Kidney tubule cell (primary cell): ENCODE data around the gene ST8SIA6.
"Not testable (repeated sequence)": the region's sequence is repeated elsewhere in the genome, so short reads cannot be mapped to it uniquely, and the experiment has no call there.

Source experiments
- DNase-seq: peaks from one replicate; pipeline ENCODE4 v3.0.0-alpha.2; 2018; ENCODE audit warnings: low spot score

Gene ST8SIA6

DNA sequence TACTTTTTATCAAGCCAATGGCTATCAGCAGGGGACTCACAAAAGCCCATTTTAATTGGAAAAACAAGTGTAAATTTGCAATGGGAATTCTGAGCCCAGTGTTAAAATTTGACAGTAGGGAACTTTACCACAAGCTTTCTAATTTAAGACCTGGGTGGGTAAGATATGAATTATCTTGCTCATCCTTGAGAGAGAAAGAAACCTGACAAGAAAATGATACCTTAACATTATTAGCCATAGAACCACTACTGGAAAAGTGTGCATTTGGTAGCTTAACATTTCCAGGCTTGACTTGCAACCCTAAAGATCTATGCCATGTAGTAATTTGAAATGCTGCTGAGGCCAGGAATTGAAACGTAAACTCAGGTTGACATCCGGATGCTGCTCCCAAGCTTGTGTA lies 2.7 kb upstream of the ST8SIA6 start:
- no peak for DNase-seq

GRCh38 chr10:17456032-17456548 lies 1.7 kb upstream of the ST8SIA6 start:
- DNase-seq = no peak

GRCh38 chr10:17455015-17455520 lies 673 bp upstream of the ST8SIA6 start:
- no peak for DNase-seq

DNA sequence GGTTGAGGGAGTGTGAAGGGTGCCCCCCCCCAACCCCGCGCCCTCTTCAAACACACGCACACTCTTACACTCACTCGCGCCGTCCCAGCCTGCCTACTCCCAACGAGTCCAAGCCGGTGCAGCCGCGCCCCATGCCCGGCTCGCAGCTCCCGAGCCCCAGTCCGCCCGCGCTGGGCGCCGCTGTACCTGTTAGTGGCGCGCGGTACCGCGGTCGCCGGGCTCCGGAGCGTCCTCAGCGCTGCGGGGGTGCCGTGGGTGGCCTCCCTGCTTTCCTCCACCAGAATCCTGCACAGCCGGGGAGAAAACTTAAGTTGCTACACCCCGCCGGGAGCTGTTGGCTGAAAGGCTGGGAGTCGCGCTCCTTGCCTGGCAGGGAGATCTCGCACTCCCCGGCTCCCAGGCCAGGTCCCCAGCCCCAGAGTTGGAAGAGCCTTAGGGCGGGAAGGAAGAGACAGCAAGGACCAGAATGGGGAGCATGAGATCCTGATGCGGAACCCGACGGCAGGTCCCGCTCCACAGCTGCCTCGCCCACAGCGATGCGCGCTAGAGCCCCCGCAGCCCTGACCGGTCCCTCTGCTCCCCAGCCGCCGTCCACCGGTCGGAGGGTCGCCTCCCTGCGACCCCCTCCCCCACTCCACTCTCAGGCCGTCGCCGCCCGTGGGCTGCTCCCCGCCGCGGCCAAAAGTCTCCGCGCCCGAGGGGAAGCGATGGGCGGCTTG lies 863 bp downstream of the ST8SIA6 start:
- DNase-seq = peak; percentile 33

GRCh38 chr10:17453035-17453372 lies 1.4 kb downstream of the ST8SIA6 start:
- no peak for DNase-seq

GRCh38 chr10:17452060-17452841 lies 2.1 kb downstream of the ST8SIA6 start:
- DNase-seq = no peak

- no peak for DNase-seq
Observed at GRCh38 chr10:17450024-17450423, 4.4 kb downstream of the ST8SIA6 start.

DNA sequence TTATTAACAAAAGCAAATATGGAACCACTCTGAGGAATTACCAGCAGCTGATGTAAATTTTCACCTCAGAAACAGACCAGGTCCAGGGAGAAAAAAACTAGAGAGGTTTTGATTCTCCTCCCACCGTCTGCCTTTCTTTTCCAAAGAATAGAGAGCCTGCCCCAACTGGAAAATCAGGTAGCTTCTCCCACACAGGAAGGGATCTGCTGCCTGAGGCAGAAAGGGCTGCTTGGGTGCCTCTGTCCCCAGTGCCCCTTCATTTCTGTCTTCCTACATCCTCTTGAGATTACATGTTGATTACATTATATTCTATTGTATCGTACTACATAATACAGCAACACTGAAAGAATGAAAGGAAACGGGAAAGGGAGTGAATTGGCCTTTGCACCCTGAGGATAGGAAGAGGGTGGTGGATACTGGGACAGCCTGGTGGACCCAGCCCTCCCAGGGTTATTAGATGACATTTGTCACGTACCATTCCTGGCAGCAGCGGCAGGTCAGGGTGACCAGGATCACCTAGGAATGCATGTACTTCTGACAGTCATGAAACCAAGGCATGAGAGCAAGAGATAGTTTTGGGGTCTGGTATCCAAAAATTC lies 8.9 kb downstream of the ST8SIA6 start:
- no peak for DNase-seq

DNA sequence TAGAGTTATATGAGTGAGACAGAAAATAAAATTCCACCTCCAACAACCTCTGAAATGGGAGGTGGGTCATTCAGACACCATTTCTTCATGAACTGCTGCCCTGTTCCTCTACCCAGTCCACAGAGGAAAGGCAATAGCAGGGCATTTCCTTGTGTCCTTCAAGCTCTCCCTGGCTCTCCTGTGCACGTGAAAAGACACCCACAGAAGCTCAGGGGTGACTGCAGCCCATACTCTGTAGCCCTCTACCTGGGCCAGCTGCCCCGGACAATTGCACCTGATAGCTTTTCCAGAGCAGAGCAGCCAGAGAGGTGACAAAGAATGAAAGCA lies 10.0 kb downstream of the ST8SIA6 start:
- DNase-seq = no peak

- no peak for DNase-seq
Observed at GRCh38 chr10:17443707-17444387, 10.5 kb downstream of the ST8SIA6 start.

GRCh38 chr10:17438583-17438982 lies 15.8 kb downstream of the ST8SIA6 start:
- no peak for DNase-seq

- DNase-seq = not testable (repeated sequence)
Observed at GRCh38 chr10:17436578-17436977, 17.8 kb downstream of the ST8SIA6 start.

DNA sequence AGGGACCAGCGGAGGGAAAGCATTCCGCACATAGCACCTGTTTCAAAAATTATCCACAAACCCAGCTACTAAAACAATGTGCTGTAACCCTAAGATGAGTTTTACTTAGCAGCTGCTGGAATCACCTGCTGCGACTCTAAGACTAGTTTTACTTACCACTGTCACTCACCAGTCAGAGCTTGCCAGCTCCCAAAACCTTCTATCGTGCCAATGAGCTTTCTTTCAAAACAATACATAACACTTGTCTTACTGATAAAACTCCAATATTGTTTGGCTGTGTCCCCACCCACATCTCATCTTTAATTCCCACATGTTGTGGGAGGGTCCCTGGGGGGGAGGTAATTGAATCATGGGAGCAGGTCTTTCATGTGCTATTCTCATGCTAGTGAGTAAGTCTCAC lies 18.4 kb downstream of the ST8SIA6 start:
- no peak for DNase-seq

DNA sequence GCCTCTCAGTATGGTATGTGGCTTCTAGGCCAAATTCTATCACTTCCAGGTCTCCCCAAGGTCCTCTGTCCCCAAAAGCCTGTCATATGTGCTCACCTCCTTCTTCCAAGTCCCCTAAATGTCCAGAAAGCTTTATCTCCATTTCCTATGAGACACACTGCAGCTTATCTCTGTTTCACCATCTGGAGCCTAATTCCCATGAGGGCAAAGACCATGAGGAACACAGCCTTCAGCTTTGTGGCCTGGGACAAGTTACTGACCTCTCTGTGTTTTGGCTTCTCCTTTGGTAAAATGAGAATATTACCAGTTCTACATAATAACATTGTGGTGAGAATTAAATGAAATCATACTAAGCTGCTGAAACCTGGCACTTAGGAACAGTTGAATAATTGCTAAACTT lies 19.2 kb downstream of the ST8SIA6 start:
- DNase-seq = no peak

DNA sequence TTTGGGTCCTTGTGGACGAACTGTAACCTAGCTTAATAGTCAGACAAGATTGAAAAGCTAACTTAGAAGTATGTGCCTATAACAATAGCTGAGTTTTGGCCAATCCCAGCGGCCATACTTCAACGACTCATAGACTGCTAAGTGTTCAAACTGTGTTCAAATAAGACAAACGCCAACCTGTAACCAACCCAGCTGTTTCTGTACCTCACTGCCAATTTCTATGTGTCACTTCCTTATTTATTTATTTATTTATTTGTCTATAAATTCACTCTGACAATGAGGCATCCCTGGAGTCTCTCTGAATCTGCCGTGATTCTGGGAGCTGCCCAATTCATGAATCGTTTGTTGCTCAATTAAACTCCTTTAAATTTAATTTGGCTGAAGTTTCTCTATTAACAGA lies 21.7 kb downstream of the ST8SIA6 start:
- no peak for DNase-seq

DNA sequence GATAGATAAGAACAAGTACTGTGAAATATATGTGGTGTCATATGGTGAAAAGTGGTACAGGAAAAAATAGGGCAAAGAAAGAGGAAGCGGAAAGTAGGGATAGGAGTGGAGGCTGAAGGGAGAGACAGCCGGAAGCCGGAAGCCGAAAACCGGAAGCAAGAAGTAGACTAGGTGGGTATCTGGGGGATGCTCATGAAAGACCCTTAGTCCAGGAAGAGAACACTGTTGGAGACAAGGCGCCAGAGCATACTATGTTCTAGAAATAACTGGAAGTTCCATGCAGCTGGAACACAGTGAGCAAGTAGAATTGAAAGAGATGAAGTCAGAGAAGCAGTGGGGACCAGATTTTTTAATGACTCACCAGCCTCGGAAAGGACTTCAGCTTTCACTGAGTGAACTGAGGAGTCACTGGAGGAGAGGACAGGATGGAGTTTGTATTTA lies 22.5 kb downstream of the ST8SIA6 start:
- DNase-seq = peak; percentile 40

DNA sequence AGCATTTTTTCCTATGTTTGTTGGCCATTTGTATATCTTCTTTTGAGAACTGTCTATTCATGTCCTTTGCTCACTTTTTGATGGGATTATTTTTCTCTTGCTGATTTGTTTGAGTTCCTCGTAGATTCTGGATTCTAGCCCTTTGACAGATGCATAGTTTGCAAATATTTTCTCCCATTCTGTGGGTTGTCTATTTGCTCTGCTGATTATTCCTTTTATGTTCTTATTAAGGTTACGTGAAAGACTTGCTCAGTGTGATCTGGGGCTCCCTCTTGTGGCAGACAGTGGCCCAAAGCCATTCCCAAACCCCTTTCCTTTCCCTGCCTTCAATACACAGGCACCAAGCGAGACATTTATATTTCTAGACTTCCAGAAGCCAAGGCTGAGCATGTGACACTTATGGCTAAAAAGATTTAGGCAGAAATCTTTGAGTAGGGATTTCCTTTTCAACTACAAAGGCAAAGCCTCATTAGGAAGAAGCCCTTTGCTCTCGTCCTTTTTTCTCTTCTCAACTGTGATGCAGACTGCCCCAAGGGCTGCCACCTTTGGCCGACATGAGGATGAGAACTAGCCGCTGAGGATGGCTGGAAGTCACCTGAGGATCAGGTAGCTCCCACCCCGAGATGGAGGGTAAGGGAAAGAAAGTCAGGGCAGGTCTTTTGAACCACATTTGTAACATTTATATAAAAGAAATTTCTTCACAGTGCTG lies 23.6 kb downstream of the ST8SIA6 start:
- peak; percentile 68 for DNase-seq

- DNase-seq = no peak
Observed at GRCh38 chr10:17429490-17429889, 24.9 kb downstream of the ST8SIA6 start.

- DNase-seq = no peak
Observed at GRCh38 chr10:17428351-17429097, 25.9 kb downstream of the ST8SIA6 start.

DNA sequence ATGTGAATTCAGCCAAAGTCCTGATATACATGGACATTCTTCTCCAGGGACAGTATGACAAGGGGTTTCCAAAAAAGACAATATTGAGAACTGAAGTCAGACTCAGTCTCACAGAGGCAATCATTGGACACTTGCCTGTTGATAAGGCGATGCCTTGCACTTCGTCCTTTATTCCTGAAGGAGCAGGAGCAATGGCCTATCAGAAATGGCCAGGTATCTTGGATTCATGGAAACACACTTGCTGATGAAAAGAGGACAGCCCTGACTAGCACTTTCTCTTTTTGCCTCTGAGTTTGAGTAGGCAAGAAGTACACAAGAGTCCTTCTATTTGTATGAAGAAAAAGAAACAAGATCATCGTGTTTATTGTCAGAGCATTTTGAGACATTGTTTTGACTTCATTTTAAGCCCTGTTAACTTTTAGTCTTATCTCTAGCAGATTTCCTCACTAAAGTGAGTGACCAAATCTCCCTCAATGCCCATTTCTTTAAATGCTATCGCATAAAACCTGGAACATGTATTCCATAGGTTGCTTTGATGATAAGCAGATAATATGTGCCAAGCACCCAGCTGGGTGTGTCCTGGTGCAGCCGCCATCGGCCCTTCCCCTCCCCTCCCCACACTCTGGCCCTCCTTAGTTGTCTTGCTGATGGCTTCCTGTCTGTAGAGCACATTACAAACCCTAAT lies 26.6 kb downstream of the ST8SIA6 start:
- no peak for DNase-seq
